IMR-90 (cell line): Measurements from ENCODE around the gene TRMO. TPM values are rescaled to one million over a fixed set of nuclear protein-coding genes. Genes with fewer than 3 reads are reported as not detected.

Source experiments
- ATAC-seq: fragments of 200-7000 bp; cut with Tn5 transposase; 2 replicates; pipeline ENCODE4 v1.9.1; 2020; ENCODE audit warnings: low read depth, mild to moderate bottlenecking, moderate library complexity
- BruUV-seq: library from RNA; stranded (reverse); fragments of 400-500 nt; replicated peaks from 2 replicates; lab custom pipeline; 2021; lab: Mats Ljungman, UMichigan
- CTCF ChIA-PET: fragments of 300-600 bp; formaldehyde crosslinking; extraction: SDS; loops from one replicate; lab custom pipeline; 2021; ENCODE audit warnings: antibody characterized with exemption; lab: Yijun Ruan, JAX
- POLR2A ChIA-PET: fragments of 300-600 bp; sonication (Branson Sonifier 250); formaldehyde crosslinking; loops from one replicate; lab custom pipeline; 2022; ENCODE audit warnings: antibody characterized with exemption; ENCODE audit not compliant: unreplicated experiment; lab: Charles Lee
- DNase-seq: peaks from one replicate; pipeline ENCODE4 v3.0.0; 2013
- H2AFZ ChIP-seq: replicated peaks from 2 replicates; pipeline ENCODE3; 2013; ENCODE audit warnings: low read length, mild to moderate bottlenecking; ENCODE audit not compliant: poor library complexity
- H2AK5ac ChIP-seq: 2 replicates; pipeline ENCODE4 v1.6.1; 2013; ENCODE audit warnings: low read depth, low read length, inconsistent platforms
- H2AK9ac ChIP-seq: replicated peaks from 2 replicates; pipeline ENCODE3; 2013; ENCODE audit warnings: mild to moderate bottlenecking, low read depth, low read length, moderate library complexity; ENCODE audit not compliant: poor library complexity
- H2BK120ac ChIP-seq: 2 replicates; pipeline ENCODE4 v1.6.1; 2013; ENCODE audit warnings: low read depth, low read length, inconsistent platforms
- H2BK15ac ChIP-seq: 3 replicates; pipeline ENCODE4 v1.6.1; 2013; ENCODE audit warnings: low read depth, low read length, inconsistent platforms
- H2BK20ac ChIP-seq: 2 replicates; pipeline ENCODE4 v1.6.1; 2013; ENCODE audit warnings: low read depth, mild to moderate bottlenecking, inconsistent platforms, low read length, moderate library complexity
- H2BK5ac ChIP-seq: 2 replicates; pipeline ENCODE4 v1.6.1; 2013; ENCODE audit warnings: mild to moderate bottlenecking, low read depth, low read length, inconsistent platforms; ENCODE audit not compliant: poor library complexity, severe bottlenecking
- H3K14ac ChIP-seq: replicated peaks from 2 replicates; pipeline ENCODE4 v1.6.1; 2013; ENCODE audit warnings: low read depth, low read length, inconsistent platforms
- H3K18ac ChIP-seq: 2 replicates; pipeline ENCODE4 v1.6.1; 2013; ENCODE audit warnings: low read depth, low read length, control low read depth
- H3K23ac ChIP-seq: 2 replicates; pipeline ENCODE4 v1.6.1; 2013; ENCODE audit warnings: low read depth, low read length, inconsistent platforms
- H3K27ac ChIP-seq: 2 replicates; pipeline ENCODE4 v1.5.1; 2013; ENCODE audit warnings: mild to moderate bottlenecking, control low read depth, low read length; ENCODE audit not compliant: insufficient read depth
- H3K27me3 ChIP-seq: 2 replicates; pipeline ENCODE4 v1.6.1; 2013; ENCODE audit warnings: low read length; ENCODE audit not compliant: control insufficient read depth, insufficient read depth
- H3K36me3 ChIP-seq: 2 replicates; pipeline ENCODE4 v1.6.1; 2013; ENCODE audit warnings: low read length, mixed read lengths; ENCODE audit not compliant: control insufficient read depth, insufficient read depth
- H3K4ac ChIP-seq: 2 replicates; pipeline ENCODE4 v1.6.1; 2013; ENCODE audit warnings: low read depth, low read length, inconsistent platforms
- H3K4me1 ChIP-seq: 2 replicates; pipeline ENCODE4 v1.6.1; 2013; ENCODE audit warnings: low read length, mixed read lengths; ENCODE audit not compliant: control insufficient read depth, insufficient read depth
- H3K4me2 ChIP-seq: 2 replicates; pipeline ENCODE4 v1.6.1; 2013; ENCODE audit warnings: low read depth, mild to moderate bottlenecking, control low read depth, low read length, moderate library complexity
- H3K4me3 ChIP-seq: 2 replicates; pipeline ENCODE4 v1.5.1; 2013; ENCODE audit warnings: low read depth, mild to moderate bottlenecking, control low read depth, low read length, moderate library complexity; ENCODE audit not compliant: insufficient read depth
- H3K56ac ChIP-seq: 2 replicates; pipeline ENCODE4 v1.6.1; 2013; ENCODE audit warnings: low read length, inconsistent platforms; ENCODE audit not compliant: insufficient read depth; ENCODE audit errors: extremely low read depth
- H3K79me1 ChIP-seq, 2 experiments: 2 replicates each; pipeline ENCODE4 v1.6.1; 2013; ENCODE audit warnings: low read length in 2 of 2, inconsistent platforms in 1 of 2, low read depth in 1 of 2
- H3K9ac ChIP-seq: 2 replicates; pipeline ENCODE4 v1.6.1; 2013; ENCODE audit warnings: low read depth, low read length, control low read depth
- H3K9me1 ChIP-seq: 2 replicates; pipeline ENCODE4 v1.6.1; 2013; ENCODE audit warnings: low read length, inconsistent platforms; ENCODE audit not compliant: insufficient read depth
- H3K9me3 ChIP-seq: 2 replicates; pipeline ENCODE4 v1.6.1; 2013; ENCODE audit warnings: low read length; ENCODE audit not compliant: control insufficient read depth, insufficient read depth
- H4K20me1 ChIP-seq: 2 replicates; pipeline ENCODE4 v1.6.1; 2013; ENCODE audit warnings: low read length, inconsistent platforms; ENCODE audit not compliant: insufficient read depth
- H4K5ac ChIP-seq: 2 replicates; pipeline ENCODE4 v1.6.1; 2013; ENCODE audit warnings: mild to moderate bottlenecking, low read depth, low read length, control low read depth
- H4K8ac ChIP-seq, 2 experiments: 2 replicates each; pipeline ENCODE4 v1.6.1; 2013; ENCODE audit warnings: low read depth in 2 of 2, low read length in 2 of 2, control low read depth in 1 of 2, inconsistent platforms in 1 of 2
- H4K91ac ChIP-seq: 2 replicates; pipeline ENCODE4 v1.6.1; 2013; ENCODE audit warnings: low read depth, low read length, inconsistent platforms; ENCODE audit not compliant: insufficient read depth
- BHLHE40 ChIP-seq: fragments of 150-350 bp; IDR thresholded peaks from 2 replicates; pipeline ENCODE4 v1.6.1; 2016; ENCODE audit warnings: mild to moderate bottlenecking, low read depth, low read length
- CEBPB ChIP-seq: IDR thresholded peaks from 2 replicates; pipeline ENCODE4 v1.6.1; 2012; ENCODE audit warnings: low read depth, low read length, improper control_type of control experiment
- CHD1 ChIP-seq: IDR thresholded peaks from 2 replicates; pipeline ENCODE4 v1.6.1; 2012; ENCODE audit warnings: low read depth, low read length, improper control_type of control experiment
- FOS ChIP-seq: fragments of 150-350 bp; IDR thresholded peaks from 2 replicates; pipeline ENCODE4 v1.6.1; 2016; ENCODE audit warnings: low read depth, low read length
- MAZ ChIP-seq: IDR thresholded peaks from 2 replicates; pipeline ENCODE4 v1.6.1; 2012; ENCODE audit warnings: low read depth, mild to moderate bottlenecking, low read length, improper control_type of control experiment, moderate library complexity, borderline replicate concordance
- MXI1 ChIP-seq: IDR thresholded peaks from 2 replicates; pipeline ENCODE4 v1.6.1; 2012; ENCODE audit warnings: low read depth, mild to moderate bottlenecking, low read length, moderate library complexity, borderline replicate concordance
- NFE2L2 ChIP-seq: fragments of 150-350 bp; IDR thresholded peaks from 2 replicates; pipeline ENCODE4 v1.6.1; 2016; ENCODE audit warnings: low read depth, mild to moderate bottlenecking, low read length
- POLR2A ChIP-seq: IDR thresholded peaks from 2 replicates; pipeline ENCODE4 v1.6.1; 2012; ENCODE audit warnings: mild to moderate bottlenecking, low read depth, low read length
- RCOR1 ChIP-seq: IDR thresholded peaks from 2 replicates; pipeline ENCODE4 v1.6.1; 2012; ENCODE audit warnings: mild to moderate bottlenecking, low read length, improper control_type of control experiment; ENCODE audit not compliant: insufficient replicate concordance
- RFX5 ChIP-seq: IDR thresholded peaks from 2 replicates; pipeline ENCODE4 v1.8.0; 2012; ENCODE audit warnings: low read depth, mild to moderate bottlenecking, low read length, moderate library complexity
- SMC3 ChIP-seq: fragments of 150-350 bp; IDR thresholded peaks from 2 replicates; pipeline ENCODE4 v1.6.1; 2016; ENCODE audit warnings: low read depth, mild to moderate bottlenecking, antibody characterized with exemption, low read length, moderate library complexity
- WGBS, 2 experiments: methylation state at CpG; one replicate each; pipeline versions ENCODE4 v1.1.5 to v1.1.7; 2013; ENCODE audit warnings: missing lambda C conversion rate in 2 of 2; ENCODE audit not compliant: insufficient read length in 1 of 2; ENCODE audit errors: extremely low coverage in 2 of 2; 5-methylcytosine and 5-hydroxymethylcytosine counted together
- dilution Hi-C: fragments of 300-500 bp; cut with HindIII; formaldehyde crosslinking; loops from one replicate; pipeline ENCODE4 v1.14.3; 2018; ENCODE audit warnings: low sequenced_read_pairs; ENCODE audit not compliant: unreplicated experiment
- in situ Hi-C: fragments of 300-500 bp; cut with MboI; formaldehyde crosslinking; loops from 3 replicates; pipeline ENCODE4 v1.14.3; 2019; ENCODE audit warnings: low sequenced_read_pairs, inconsistent platforms, mixed read lengths
- intact Hi-C: fragments of 100-400 bp; cut with micrococcal nuclease; formaldehyde crosslinking; loops from 2 replicates; pipeline ENCODE4 v1.10.0; 2022
- polyA plus RNA-seq, 3 experiments: library from polyadenylated mRNA; depleted of rRNA; stranded (reverse); fragments of >200 nt; gene quantifications; 2 replicates each; pipeline ENCODE4 v1.2.3, GENCODE V29; 2012; ENCODE audit warnings: low replicate concordance in 1 of 3
- total RNA-seq: library from RNA; depleted of rRNA; stranded (reverse); fragments of >200 nt; gene quantifications from 2 replicates; pipeline ENCODE4 v1.2.3, GENCODE V29; 2012
- TF ChIP-seq, protein P1 (sequence below): fragments of 150-350 bp; IDR thresholded peaks from 2 replicates; pipeline ENCODE4 v1.6.1; 2017; ENCODE audit warnings: mild to moderate bottlenecking, antibody characterized with exemption, low read length, low read depth
- TF ChIP-seq, protein P2 (sequence below): conservative IDR thresholded peaks from 2 replicates; pipeline ENCODE4 v1.5.1; 2012; ENCODE audit warnings: mild to moderate bottlenecking, low read depth, low read length, improper control_type of control experiment

The TRMO gene
- total and polyA plus RNA-seq, 2 of the 4 experiments (the other 2 are of a cell fraction): 10.2 to 19.9 TPM

DNA sequence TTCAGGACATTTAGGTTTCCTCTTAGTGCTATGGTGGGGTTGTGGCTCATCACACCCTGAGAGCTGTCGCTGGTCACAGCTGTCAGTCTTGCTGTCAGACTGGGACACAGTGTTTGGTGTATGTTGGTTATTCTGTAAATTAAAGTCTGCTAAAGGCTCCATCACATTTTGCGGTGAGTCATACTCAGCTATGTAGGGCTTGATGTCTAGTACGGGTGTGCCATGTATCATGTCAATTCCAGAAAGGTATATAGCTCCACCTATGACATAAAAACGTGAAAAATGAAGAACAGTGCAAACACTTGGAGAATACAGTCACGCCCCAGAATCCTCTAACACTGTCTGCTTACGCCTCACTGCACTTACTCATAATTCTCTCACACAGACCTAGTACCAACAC, 11.9 kb downstream of the TRMO start:
- Histone ChIP-seq H3K9me1 (peaks cover 3% of the 10 kb centered on the region; the same call in 1 of the 2 replicates), H2AFZ (no peak overlapping the region), H4K91ac (no peak overlapping the region), H3K36me3 (peaks cover 21% of the 10 kb centered on the region), H4K5ac (no peak overlapping the region), H2AK5ac (no peak overlapping the region), H3K79me1 (peaks cover 8 to 17% of the 10 kb centered on the region in 2 experiments; a peak in 3 of 4 replicates), H3K27me3 (no peaks in the 10 kb centered on the region), H3K18ac (no peak overlapping the region), H3K4me3 (no peak overlapping the region), H3K56ac (no peak overlapping the region), H3K4ac (no peak overlapping the region), H2BK20ac (no peak overlapping the region), H2BK15ac (no peak overlapping the region), H3K14ac (no peak overlapping the region), H2BK120ac (no peak overlapping the region), H4K20me1 (no peaks in the 10 kb centered on the region), H2AK9ac (no peak overlapping the region), H3K4me1 (no peaks in the 10 kb centered on the region), H3K4me2 (no peak overlapping the region), H3K9me3 (no peaks in the 10 kb centered on the region), H3K9ac (no peak overlapping the region), H2BK5ac (no peak overlapping the region), H3K23ac (no peak overlapping the region), H4K8ac (no peak overlapping the region), H3K27ac (no peak overlapping the region)
- intact Hi-C loops (no loop called here), in situ Hi-C loops (no loop called here), dilution Hi-C loops (no loop called here)
- DNase-seq (no peak), ATAC-seq (no peak)
- TF ChIP-seq NFE2L2 (no peak), CHD1 (no peak), CEBPB (no peak), BHLHE40 (no peak), FOS (no peak), SMC3 (no peak), MAZ (no peak), MXI1 (no peak), RCOR1 (no peak), POLR2A (no peak), RFX5 (no peak)
- TF ChIP-seq, protein P1, sequence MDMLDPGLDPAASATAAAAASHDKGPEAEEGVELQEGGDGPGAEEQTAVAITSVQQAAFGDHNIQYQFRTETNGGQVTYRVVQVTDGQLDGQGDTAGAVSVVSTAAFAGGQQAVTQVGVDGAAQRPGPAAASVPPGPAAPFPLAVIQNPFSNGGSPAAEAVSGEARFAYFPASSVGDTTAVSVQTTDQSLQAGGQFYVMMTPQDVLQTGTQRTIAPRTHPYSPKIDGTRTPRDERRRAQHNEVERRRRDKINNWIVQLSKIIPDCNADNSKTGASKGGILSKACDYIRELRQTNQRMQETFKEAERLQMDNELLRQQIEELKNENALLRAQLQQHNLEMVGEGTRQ: no peak
- TF ChIP-seq, protein P2, sequence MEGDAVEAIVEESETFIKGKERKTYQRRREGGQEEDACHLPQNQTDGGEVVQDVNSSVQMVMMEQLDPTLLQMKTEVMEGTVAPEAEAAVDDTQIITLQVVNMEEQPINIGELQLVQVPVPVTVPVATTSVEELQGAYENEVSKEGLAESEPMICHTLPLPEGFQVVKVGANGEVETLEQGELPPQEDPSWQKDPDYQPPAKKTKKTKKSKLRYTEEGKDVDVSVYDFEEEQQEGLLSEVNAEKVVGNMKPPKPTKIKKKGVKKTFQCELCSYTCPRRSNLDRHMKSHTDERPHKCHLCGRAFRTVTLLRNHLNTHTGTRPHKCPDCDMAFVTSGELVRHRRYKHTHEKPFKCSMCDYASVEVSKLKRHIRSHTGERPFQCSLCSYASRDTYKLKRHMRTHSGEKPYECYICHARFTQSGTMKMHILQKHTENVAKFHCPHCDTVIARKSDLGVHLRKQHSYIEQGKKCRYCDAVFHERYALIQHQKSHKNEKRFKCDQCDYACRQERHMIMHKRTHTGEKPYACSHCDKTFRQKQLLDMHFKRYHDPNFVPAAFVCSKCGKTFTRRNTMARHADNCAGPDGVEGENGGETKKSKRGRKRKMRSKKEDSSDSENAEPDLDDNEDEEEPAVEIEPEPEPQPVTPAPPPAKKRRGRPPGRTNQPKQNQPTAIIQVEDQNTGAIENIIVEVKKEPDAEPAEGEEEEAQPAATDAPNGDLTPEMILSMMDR: no peak
- WGBS, 2 experiments: no CpG with 5 or more reads among the region's 6 CpGs
- CTCF ChIA-PET: interaction anchor here (0.5 to 1.1 kb wide), 3 partner anchors 9 to 147 kb away, joined by 3 to 5 read pairs (median 3); partner anchors contain the start of gene NANS
- BruUV-seq: no TSS peak
- POLR2A ChIA-PET: no interaction called here
